Heart right ventricle (tissue), 16 donors: Measurements from ENCODE around the gene SYNPO2L. TPM values are rescaled to one million over a fixed set of nuclear protein-coding genes. Genes with fewer than 3 reads are reported as not detected.

Experiments
- ATAC-seq, 8 donors: fragments of 200-7000 bp; cut with Tn5 transposase; one replicate each; pipeline ENCODE4 v1.9.1; 2020; ENCODE audit warnings: mild to moderate bottlenecking in 8 of 8, moderate library complexity in 8 of 8, moderate number of reproducible peaks in 1 of 8
- DNase-seq, 2 donors: peaks; one replicate each; pipeline ENCODE4 v3.0.0-alpha.2; 2020
- H3K27ac ChIP-seq, 10 donors: fragments of 200-600 bp; sonication (generic) in 2 of 10; one replicate each; pipeline versions ENCODE4 v1.5.0 to v1.8.0; 2020 to 2022; ENCODE audit warnings: mild to moderate bottlenecking in 3 of 10
- H3K27me3 ChIP-seq, 7 donors: fragments of 200-600 bp; one replicate each; pipeline ENCODE4 v1.8.0; 2021 to 2022; ENCODE audit warnings: mild to moderate bottlenecking in 2 of 7
- H3K36me3 ChIP-seq, 9 donors: fragments of 200-600 bp; sonication (generic) in 1 of 9; one replicate each; pipeline versions ENCODE4 v1.5.0 to v1.8.0; 2020 to 2022; ENCODE audit warnings: mild to moderate bottlenecking in 2 of 9
- H3K4me1 ChIP-seq, 9 donors: fragments of 200-600 bp; sonication (generic) in 1 of 9; one replicate each; pipeline versions ENCODE4 v1.5.0 to v1.8.0; 2020 to 2022; ENCODE audit warnings: mild to moderate bottlenecking in 4 of 9
- H3K4me3 ChIP-seq, 10 donors: fragments of 200-600 bp; sonication (generic) in 2 of 10; one replicate each; pipeline versions ENCODE4 v1.5.0 to v1.8.0; 2020 to 2022; ENCODE audit warnings: mild to moderate bottlenecking in 7 of 10, moderate library complexity in 2 of 10
- H3K9me3 ChIP-seq, 11 donors: fragments of 200-600 bp in 10 of 11; sonication (generic) in 2 of 11; one replicate each; pipeline versions ENCODE4 v1.5.0 to v1.8.0; 2013 to 2022; ENCODE audit warnings: mild to moderate bottlenecking in 2 of 11, control low read depth in 1 of 11, moderate library complexity in 1 of 11
- CTCF ChIP-seq, 9 donors: fragments of 200-600 bp; sonication (generic) in 2 of 9; IDR thresholded peaks; one replicate each; pipeline versions ENCODE4 v1.5.0 to v1.8.0; 2021 to 2022; ENCODE audit warnings: antibody characterized with exemption in 9 of 9, mild to moderate bottlenecking in 5 of 9, moderate library complexity in 1 of 9
- WGBS, 2 donors: extraction: QIAGEN DNeasy Blood & Tissue Kit; methylation state at CpG; one replicate each; pipeline ENCODE4 v1.1.7; 2013; ENCODE audit warnings: inconsistent platforms in 1 of 2; 5-methylcytosine and 5-hydroxymethylcytosine counted together
- intact Hi-C, 10 donors: fragments of 100-400 bp; cut with DNase I; formaldehyde crosslinking; loops; one replicate each; pipeline versions ENCODE4 v1.11.1 to v1.14.2; 2022
- polyA plus RNA-seq, 2 donors: library from polyadenylated mRNA; stranded (reverse); fragments of 200-250 nt; gene quantifications; one replicate each; pipeline ENCODE4 v1.2.3, GENCODE V29; 2013
- total RNA-seq, 10 donors: library from RNA; stranded (reverse); fragmentation: NEBNext Ultra II Directional in 3 of 10; extraction: Animal tissue kit (Norgen Biotek cat#: 25700) in 3 of 10; gene quantifications; one replicate each; pipeline versions ENCODE4 v1.2.1 to v1.2.4, GENCODE V29; 2021 to 2023
- donor health status: Arrhythmogenic right ventricular cardiomyopathy.
- donor health status: ischemic (EF 13 %, LVEDD 7.1; RV severe dilation, severe dysfunction).
- donor health status: healthy with polysubstance abuse.
- donor health status: DM: no; HTN: yes; CAD: no.
- donor health status: DM: no; HTN: no; CAD: no.
- donor health status: ischemic (EF 25% LVEDD 6.9; RV normal size, moderate dysfunction).
- donor health status: ischemic (EF 25% LVEDD 5.7; RV mildly dilated, moderate dysfunction).
- donor health status: healthy.
- donor health status: DM: yes; HTN: yes; CAD: no.
- donor health status: Ischemic cardiomyopathy.
- donor health status: ischemic (EF 35%, LVEDD 5.7; RV mildly dilated, moderate dysfunction).
- donor health status: nonischemic (EF 11% LVEDD 7.7; RV severe dilation, severe dysfunction).
- donor health status: DM: yes; HTN: yes; CAD: no.
- donor health status: PGD.
- donor health status: ischemic (EF 29% LVEDD 5.4; RV normal size, mild dysfunction).
- donor health status: nonischemic (EF 23%, LVEDD 6.1; RV moderate dilation, normal function).

The SYNPO2L gene
- total and polyA plus RNA-seq, 12 donors = 61.6 to 833 (median 381) TPM

- TF ChIP-seq CTCF (IDR thresholded peaks at IDR 0.05) = no peak
- intact Hi-C loops = no loop called here
- no peaks in the 10 kb centered on the region for H3K27me3 ChIP-seq
- ATAC-seq (no peak), DNase-seq (no peak)
- H3K36me3 ChIP-seq = no peaks in the 10 kb centered on the region
- H3K4me3 ChIP-seq = no peak overlapping the region
- no peaks in the 10 kb centered on the region for H3K9me3 ChIP-seq
- H3K4me1 ChIP-seq = no peaks in the 10 kb centered on the region
- H3K27ac ChIP-seq = no peak overlapping the region
- WGBS, 2 donors = 66 to 70% methylated on average over 5 of the region's 5 CpGs
Measured at GRCh38 chr10:73634421-73634820, 21.4 kb downstream of the SYNPO2L start.

- DNase-seq = no peak
- peaks cover 0 to 15% (median 9%) of the 10 kb centered on the region in 9 donors for H3K4me1 ChIP-seq
- H3K27ac ChIP-seq = no peak overlapping the region
- no peak for TF ChIP-seq CTCF (IDR thresholded peaks at IDR 0.05)
- WGBS, 2 donors = 83 to 95% methylated on average over 5 of the region's 5 CpGs
- no peaks in the 10 kb centered on the region for H3K27me3 ChIP-seq
- H3K9me3 ChIP-seq = no peaks in the 10 kb centered on the region
- no peaks in the 10 kb centered on the region for H3K36me3 ChIP-seq
- ATAC-seq = no peak
- H3K4me3 ChIP-seq = no peak overlapping the region
- intact Hi-C loops = loop anchor here in 5 of 10 donors (5.0 kb wide), 3 partner anchors 37 to 97 kb away; partner anchors contain the start of gene USP54 (in 2 of the 5)
Measured at GRCh38 chr10:73629165-73629564, 26.7 kb downstream of the SYNPO2L start.

GRCh38 chr10:73628405-73628804, 27.4 kb downstream of the SYNPO2L start:
- Histone ChIP-seq H3K4me3 (no peak overlapping the region), H3K27ac (no peak overlapping the region), H3K9me3 (no peaks in the 10 kb centered on the region), H3K27me3 (no peaks in the 10 kb centered on the region), H3K4me1 (peaks cover 0 to 15% (median 9%) of the 10 kb centered on the region in 9 donors), H3K36me3 (no peaks in the 10 kb centered on the region)
- DNase-seq = no peak
- intact Hi-C loops = loop anchor here in 5 of 10 donors (5.0 kb wide), 3 partner anchors 36 to 96 kb away; partner anchors contain the start of gene USP54 (in 2 of the 5)
- 79 to 87% methylated on average over 7 of the region's 7 CpGs for WGBS, 2 donors
- no peak for ATAC-seq
- TF ChIP-seq CTCF (IDR thresholded peaks at IDR 0.05) = no peak

- Histone ChIP-seq H3K27me3 (no peaks in the 10 kb centered on the region), H3K4me1 (peaks cover 0 to 15% (median 9%) of the 10 kb centered on the region in 9 donors), H3K4me3 (no peak overlapping the region), H3K27ac (no peak overlapping the region), H3K9me3 (no peaks in the 10 kb centered on the region), H3K36me3 (no peaks in the 10 kb centered on the region)
- ATAC-seq (no peak), DNase-seq (no peak)
- 94% methylated on average over 6 of the region's 6 CpGs for WGBS, 2 donors
- intact Hi-C loops = loop anchor here in 6 of 10 donors (2.0 to 5.0 kb wide), 4 partner anchors 35 to 95 kb away; partner anchors contain the start of gene USP54 (in 2 of the 6)
- TF ChIP-seq CTCF (IDR thresholded peaks at IDR 0.05) = no peak
Measured at GRCh38 chr10:73627300-73627699, 28.5 kb downstream of the SYNPO2L start.
